ENCODE measurements around the gene CERS5. TPM values are rescaled to one million over a fixed set of nuclear protein-coding genes. Genes with fewer than 3 reads are reported as not detected.

Gene CERS5
- polyA plus RNA-seq, 1 experiment, result 68.0 TPM

DNA sequence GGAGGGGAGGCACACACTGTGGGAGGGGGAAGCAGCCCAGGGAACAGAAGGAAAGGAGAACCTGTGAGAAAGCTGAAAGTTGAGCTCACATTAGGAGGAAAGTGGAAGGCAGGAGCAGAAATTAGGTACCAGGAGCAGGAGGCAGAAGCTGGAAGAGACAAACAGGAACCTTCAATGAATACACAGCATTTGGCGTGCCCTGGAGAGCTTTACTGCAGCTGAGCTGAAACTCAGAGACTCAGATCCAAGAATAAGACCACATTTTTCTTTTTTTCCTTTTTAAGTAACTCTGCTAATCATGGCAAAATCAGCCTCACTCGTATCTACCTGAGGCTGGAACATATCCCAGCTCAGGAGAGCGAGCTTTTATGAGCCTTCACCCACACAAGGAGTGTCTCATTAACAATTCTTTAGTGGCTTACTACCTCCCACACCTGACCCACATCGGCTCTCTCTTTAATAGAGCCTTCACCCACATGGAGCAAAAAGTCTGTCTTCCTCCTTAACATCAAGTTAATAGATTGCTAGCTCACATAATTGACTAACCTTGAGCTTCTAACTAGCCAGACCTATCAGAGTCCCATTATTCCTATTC lies 18.2 kb upstream of the CERS5 start:
- Histone ChIP-seq H3K36me3 (ENCODE audit: control insufficient read depth, insufficient read depth, low read length) (peaks cover 20% of the 10 kb centered on the region), H3K27me3 (ENCODE audit: control insufficient read depth, insufficient read depth, low read length) (no peaks in the 10 kb centered on the region), H3K4me3 (ENCODE audit: low read depth, low read length) (no peak overlapping the region)
- CTCF ChIA-PET, result interaction anchor here (0.8 to 4.0 kb wide), 3 partner anchors 9 to 129 kb away, joined by 4 to 21 read pairs (median 4); no protein-coding TSS in a partner anchor
- POLR2A ChIA-PET, result interaction anchor here (0.6 to 1.2 kb wide), 3 partner anchors 36 to 73 kb away, joined by 3 to 4 read pairs (median 3); partner anchors contain the start of gene COX14
- TF ChIP-seq, protein P1, sequence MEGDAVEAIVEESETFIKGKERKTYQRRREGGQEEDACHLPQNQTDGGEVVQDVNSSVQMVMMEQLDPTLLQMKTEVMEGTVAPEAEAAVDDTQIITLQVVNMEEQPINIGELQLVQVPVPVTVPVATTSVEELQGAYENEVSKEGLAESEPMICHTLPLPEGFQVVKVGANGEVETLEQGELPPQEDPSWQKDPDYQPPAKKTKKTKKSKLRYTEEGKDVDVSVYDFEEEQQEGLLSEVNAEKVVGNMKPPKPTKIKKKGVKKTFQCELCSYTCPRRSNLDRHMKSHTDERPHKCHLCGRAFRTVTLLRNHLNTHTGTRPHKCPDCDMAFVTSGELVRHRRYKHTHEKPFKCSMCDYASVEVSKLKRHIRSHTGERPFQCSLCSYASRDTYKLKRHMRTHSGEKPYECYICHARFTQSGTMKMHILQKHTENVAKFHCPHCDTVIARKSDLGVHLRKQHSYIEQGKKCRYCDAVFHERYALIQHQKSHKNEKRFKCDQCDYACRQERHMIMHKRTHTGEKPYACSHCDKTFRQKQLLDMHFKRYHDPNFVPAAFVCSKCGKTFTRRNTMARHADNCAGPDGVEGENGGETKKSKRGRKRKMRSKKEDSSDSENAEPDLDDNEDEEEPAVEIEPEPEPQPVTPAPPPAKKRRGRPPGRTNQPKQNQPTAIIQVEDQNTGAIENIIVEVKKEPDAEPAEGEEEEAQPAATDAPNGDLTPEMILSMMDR (IDR thresholded peaks at IDR 0.05; ENCODE audit: insufficient read depth, low read depth, low read length), result no peak
- DNase-seq (ENCODE audit: low read depth), result no peak

DNA sequence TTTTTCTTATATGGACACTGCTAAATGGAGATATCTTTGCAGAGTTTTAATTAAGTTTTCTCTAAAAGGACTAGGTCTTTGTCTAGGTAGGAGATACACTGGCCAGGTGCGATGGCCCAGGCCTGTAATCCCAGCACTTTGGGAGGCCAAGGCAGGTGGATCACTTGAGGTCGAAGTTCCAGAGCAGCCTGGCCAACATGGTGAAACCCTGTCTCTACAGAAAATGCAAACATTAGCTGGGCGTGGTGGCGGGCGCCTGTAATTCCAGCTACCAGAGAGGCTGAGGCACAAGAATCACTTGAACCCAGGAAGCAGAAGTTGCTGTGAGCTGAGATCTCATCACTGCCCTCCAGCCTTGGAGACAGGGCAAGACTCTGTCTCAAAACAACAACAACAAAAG lies 17.1 kb upstream of the CERS5 start:
- no peak for DNase-seq (ENCODE audit: low read depth)
- TF ChIP-seq, protein P1 (IDR thresholded peaks at IDR 0.05; ENCODE audit: insufficient read depth, low read depth, low read length), result no peak
- ChIA-PET CTCF (interaction anchor here (2.5 kb wide), 1 partner anchor 73 kb away, joined by 11 read pairs; the partner anchor contains the start of gene COX14), POLR2A (no interaction called here)
- H3K27me3 ChIP-seq (ENCODE audit: control insufficient read depth, insufficient read depth, low read length), result no peaks in the 10 kb centered on the region
- no peak overlapping the region for H3K4me3 ChIP-seq (ENCODE audit: low read depth, low read length)
- peaks cover 22% of the 10 kb centered on the region for H3K36me3 ChIP-seq (ENCODE audit: control insufficient read depth, insufficient read depth, low read length)

DNA sequence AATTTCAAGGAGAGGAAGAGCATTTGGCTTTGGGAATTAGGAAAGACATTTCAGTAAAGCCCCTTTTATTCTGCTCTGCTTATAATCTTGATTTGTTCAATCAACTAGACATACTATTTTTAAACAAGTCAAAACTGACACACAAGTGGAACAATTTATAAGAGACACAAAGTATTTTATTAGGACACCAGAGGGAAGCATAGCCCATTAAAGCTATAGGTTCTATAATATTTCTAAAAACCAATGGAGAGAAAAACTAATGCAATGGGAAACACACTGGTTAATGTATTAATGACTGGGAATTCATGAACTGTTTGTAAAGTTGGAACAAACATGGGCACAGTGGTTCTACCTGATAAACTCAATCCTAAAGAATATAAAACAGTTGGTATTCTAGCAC lies 15.3 kb upstream of the CERS5 start:
- CTCF ChIA-PET, result interaction anchor here (0.7 to 2.5 kb wide), 6 partner anchors 15 to 132 kb away, joined by 3 to 11 read pairs (median 3); partner anchors contain the start of gene COX14
- no peaks in the 10 kb centered on the region for H3K27me3 ChIP-seq (ENCODE audit: control insufficient read depth, insufficient read depth, low read length)
- TF ChIP-seq, protein P1 (IDR thresholded peaks at IDR 0.05; ENCODE audit: insufficient read depth, low read depth, low read length), result no peak
- POLR2A ChIA-PET, result no interaction called here
- no peak for DNase-seq (ENCODE audit: low read depth)
- H3K4me3 ChIP-seq (ENCODE audit: low read depth, low read length), result no peak overlapping the region
- H3K36me3 ChIP-seq (ENCODE audit: control insufficient read depth, insufficient read depth, low read length), result peaks cover 20% of the 10 kb centered on the region

DNA sequence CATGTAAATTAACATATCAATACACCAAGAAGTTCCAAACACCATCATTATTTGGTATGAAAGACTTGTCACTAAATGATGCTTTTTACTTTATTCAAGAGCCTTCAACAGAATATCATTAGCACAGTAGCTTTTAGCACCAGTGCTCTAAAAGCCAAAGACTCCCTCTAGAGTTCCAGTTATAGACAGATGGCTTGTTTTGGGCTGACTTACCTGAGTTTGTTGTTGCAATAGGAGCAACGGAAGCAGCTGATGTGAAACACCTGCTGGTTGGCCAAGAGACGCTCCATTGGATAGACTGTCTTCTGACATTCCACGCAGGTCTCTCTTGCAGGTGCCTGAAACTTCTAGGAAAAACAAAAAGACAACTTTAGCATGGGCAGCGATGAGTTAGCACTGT lies 14.5 kb upstream of the CERS5 start:
- no peaks in the 10 kb centered on the region for H3K27me3 ChIP-seq (ENCODE audit: control insufficient read depth, insufficient read depth, low read length)
- TF ChIP-seq, protein P1 (IDR thresholded peaks at IDR 0.05; ENCODE audit: insufficient read depth, low read depth, low read length), result no peak
- H3K36me3 ChIP-seq (ENCODE audit: control insufficient read depth, insufficient read depth, low read length), result peaks cover 26% of the 10 kb centered on the region
- no peak for DNase-seq (ENCODE audit: low read depth)
- CTCF ChIA-PET, result interaction anchor here (0.6 to 1.9 kb wide), 3 partner anchors 58 to 218 kb away, joined by 3 to 6 read pairs (median 3); no protein-coding TSS in a partner anchor
- POLR2A ChIA-PET, result interaction anchor here (0.6 kb wide), 1 partner anchor 15 kb away, joined by 4 read pairs; no protein-coding TSS in a partner anchor
- no peak overlapping the region for H3K4me3 ChIP-seq (ENCODE audit: low read depth, low read length)

DNA sequence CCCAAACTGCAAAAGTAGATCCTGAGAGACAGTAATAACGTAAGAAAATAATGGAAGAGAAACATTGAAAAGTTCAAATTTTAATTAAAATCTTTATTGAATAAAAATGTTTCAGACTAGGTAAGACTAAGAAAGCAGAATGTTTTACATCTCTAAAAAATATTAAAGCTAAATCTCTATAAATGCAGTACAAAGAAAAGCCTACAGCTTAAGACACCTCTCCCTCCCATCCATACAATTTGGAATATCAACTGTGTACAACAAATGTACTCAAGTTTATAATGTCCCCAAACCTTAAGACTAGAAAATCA lies 8.5 kb upstream of the CERS5 start:
- ChIA-PET POLR2A (no interaction called here), CTCF (interaction anchor here (1.0 to 3.7 kb wide), 14 partner anchors 8 to 208 kb away, joined by 3 to 29 read pairs (median 6); partner anchors contain the start of genes CERS5, COX14 and GPD1)
- Histone ChIP-seq H3K4me3 (ENCODE audit: low read depth, low read length) (no peak overlapping the region), H3K36me3 (ENCODE audit: control insufficient read depth, insufficient read depth, low read length) (peaks cover 15% of the 10 kb centered on the region), H3K27me3 (ENCODE audit: control insufficient read depth, insufficient read depth, low read length) (no peaks in the 10 kb centered on the region)
- no peak for DNase-seq (ENCODE audit: low read depth)
- TF ChIP-seq, protein P1 (IDR thresholded peaks at IDR 0.05; ENCODE audit: insufficient read depth, low read depth, low read length), result no peak
